HepG2 (cell line): ENCODE data around the gene ARHGAP25. TPM values are rescaled to one million over a fixed set of nuclear protein-coding genes. Genes with fewer than 3 reads are reported as not detected.

Experiments used
- CTCF ChIP-seq: sonication (generic); formaldehyde crosslinking; IDR thresholded peaks from 2 replicates; pipeline ENCODE4 v1.5.0; 2020; ENCODE audit warnings: mild to moderate bottlenecking, missing genetic modification reagents, moderate library complexity
- EZH2 ChIP-seq: conservative IDR thresholded peaks from 2 replicates; pipeline ENCODE4 v1.6.1; 2012; ENCODE audit warnings: mild to moderate bottlenecking, low read depth, low read length, moderate library complexity
- FOXA3 ChIP-seq: IDR thresholded peaks from 2 replicates; pipeline ENCODE4 v1.6.1; 2016; ENCODE audit warnings: missing genetic modification reagents, missing compliant biosample characterization
- FUBP1 ChIP-seq: sonication (generic); formaldehyde crosslinking; IDR thresholded peaks from 2 replicates; pipeline ENCODE4 v1.5.1; 2020; ENCODE audit warnings: missing genetic modification reagents, mild to moderate bottlenecking, borderline replicate concordance
- KDM4B ChIP-seq: sonication (generic); formaldehyde crosslinking; IDR thresholded peaks from 2 replicates; pipeline ENCODE4 v1.4.0; 2020; ENCODE audit warnings: missing genetic modification reagents
- KLF6 ChIP-seq: IDR thresholded peaks from 2 replicates; pipeline ENCODE4 v1.8.0; 2016; ENCODE audit warnings: missing biosample characterization, missing genetic modification reagents
- MAF1 ChIP-seq: sonication (generic); formaldehyde crosslinking; IDR thresholded peaks from 2 replicates; pipeline ENCODE4 v1.5.0; 2020; ENCODE audit warnings: missing genetic modification reagents, borderline replicate concordance
- MEF2D ChIP-seq: sonication (generic); formaldehyde crosslinking; IDR thresholded peaks from 2 replicates; pipeline ENCODE4 v1.5.1; 2020; ENCODE audit warnings: mild to moderate bottlenecking, missing genetic modification reagents
- MTA1 ChIP-seq: sonication (generic); formaldehyde crosslinking; IDR thresholded peaks from 2 replicates; pipeline ENCODE4 v1.4.0; 2020; ENCODE audit warnings: missing genetic modification reagents, mild to moderate bottlenecking, borderline replicate concordance
- PRDM15 ChIP-seq: sonication (generic); formaldehyde crosslinking; IDR thresholded peaks from 2 replicates; pipeline ENCODE4 v1.4.0; 2020; ENCODE audit warnings: missing genetic modification reagents
- PRPF4 ChIP-seq: fragments of 200-400 bp; formaldehyde crosslinking; IDR thresholded peaks from 2 replicates; pipeline ENCODE4 v1.6.1; 2016; ENCODE audit warnings: low read length, low read depth; ENCODE audit not compliant: poor library complexity, severe bottlenecking
- RXRA ChIP-seq: sonication (generic); formaldehyde crosslinking; IDR thresholded peaks from 2 replicates; pipeline ENCODE4 v1.5.1; 2020; ENCODE audit warnings: missing genetic modification reagents
- SOX6 ChIP-seq, 2 experiments: fragments of 450-650 bp in 1 of 2; sonication (generic) in 1 of 2; formaldehyde crosslinking in 1 of 2; IDR thresholded peaks; 2 replicates each; pipeline versions ENCODE4 v1.4.0 to v1.6.1; 2017 to 2020; ENCODE audit warnings: antibody characterized with exemption in 1 of 2, mild to moderate bottlenecking in 1 of 2, missing genetic modification reagents in 1 of 2
- ZNF331 ChIP-seq: sonication (generic); formaldehyde crosslinking; IDR thresholded peaks from 2 replicates; pipeline ENCODE4 v1.4.0; 2020; ENCODE audit warnings: missing genetic modification reagents
- polyA plus RNA-seq, 8 experiments: library from polyadenylated mRNA; depleted of rRNA in 3 of 8; stranded (reverse) in 7 of 8; unstranded in 1 of 8; fragments of >200 nt; fragmentation: Illumina TruSeq in 4 of 8; extraction: Trizol in 4 of 8; gene quantifications; 2 replicates each; pipeline versions ENCODE4 v1.2.1 to v1.2.3, GENCODE V29; 2011 to 2016; ENCODE audit warnings: low read depth in 4 of 8, missing spikeins in 1 of 8, mixed read lengths in 1 of 8; ENCODE audit not compliant: insufficient read depth in 1 of 8
- total RNA-seq, 5 experiments: library from RNA; depleted of rRNA; stranded (reverse); fragments of >200 nt; fragmentation: Illumina TruSeq; extraction: Trizol; gene quantifications; 2 replicates each; pipeline ENCODE4 v1.2.3, GENCODE V29; 2016; ENCODE audit warnings: low read depth in 1 of 5
- TF ChIP-seq, protein P1 (sequence below), 2 experiments: IDR thresholded peaks; 2 replicates each; pipeline ENCODE4 v1.6.1; 2011 to 2012; ENCODE audit warnings: low read length in 2 of 2, borderline replicate concordance in 1 of 2, low read depth in 1 of 2, mild to moderate bottlenecking in 1 of 2, moderate library complexity in 1 of 2
- TF ChIP-seq, protein P2 (sequence below): sonication (generic); formaldehyde crosslinking; IDR thresholded peaks from 2 replicates; pipeline ENCODE4 v1.9.0; 2021; ENCODE audit warnings: missing genetic modification reagents, mild to moderate bottlenecking, borderline replicate concordance
- TF ChIP-seq, protein P3 (sequence below): IDR thresholded peaks from 2 replicates; pipeline ENCODE4 v1.6.1; 2016; ENCODE audit warnings: low read depth, borderline replicate concordance

Gene ARHGAP25
- total and polyA plus RNA-seq, 2 of the 13 experiments (the other 11 are each of a cell fraction or from before 2014, with no cell fraction given), result not detected

DNA sequence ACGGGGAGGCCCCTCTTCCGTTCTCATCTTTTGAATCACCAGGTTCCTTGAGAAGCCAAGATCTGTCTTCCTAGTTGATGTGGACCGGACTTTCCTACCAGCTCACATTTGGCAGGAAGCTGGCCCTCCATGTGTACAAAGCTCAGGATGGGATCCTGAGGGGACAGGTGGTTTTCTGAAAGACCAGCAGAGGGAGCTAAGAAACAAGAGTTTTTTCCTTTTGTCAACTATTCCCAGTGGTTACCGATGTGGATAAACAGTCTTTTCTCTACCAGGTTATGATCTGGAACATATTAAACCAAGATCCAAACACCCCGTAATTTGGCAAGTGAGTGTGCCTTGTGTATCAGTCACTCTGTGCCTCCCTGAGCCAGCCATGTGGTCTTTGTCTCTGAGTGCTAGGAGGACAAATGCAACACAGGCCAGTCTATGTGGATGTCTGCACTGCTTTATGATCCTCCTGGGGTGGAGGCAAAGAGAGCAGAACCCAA lies 25.1 kb upstream of the ARHGAP25 start (continued):
- peak; percentile 84 for TF ChIP-seq FOXA3 (CRISPR knock-in tag)
- TF ChIP-seq, protein P1, sequence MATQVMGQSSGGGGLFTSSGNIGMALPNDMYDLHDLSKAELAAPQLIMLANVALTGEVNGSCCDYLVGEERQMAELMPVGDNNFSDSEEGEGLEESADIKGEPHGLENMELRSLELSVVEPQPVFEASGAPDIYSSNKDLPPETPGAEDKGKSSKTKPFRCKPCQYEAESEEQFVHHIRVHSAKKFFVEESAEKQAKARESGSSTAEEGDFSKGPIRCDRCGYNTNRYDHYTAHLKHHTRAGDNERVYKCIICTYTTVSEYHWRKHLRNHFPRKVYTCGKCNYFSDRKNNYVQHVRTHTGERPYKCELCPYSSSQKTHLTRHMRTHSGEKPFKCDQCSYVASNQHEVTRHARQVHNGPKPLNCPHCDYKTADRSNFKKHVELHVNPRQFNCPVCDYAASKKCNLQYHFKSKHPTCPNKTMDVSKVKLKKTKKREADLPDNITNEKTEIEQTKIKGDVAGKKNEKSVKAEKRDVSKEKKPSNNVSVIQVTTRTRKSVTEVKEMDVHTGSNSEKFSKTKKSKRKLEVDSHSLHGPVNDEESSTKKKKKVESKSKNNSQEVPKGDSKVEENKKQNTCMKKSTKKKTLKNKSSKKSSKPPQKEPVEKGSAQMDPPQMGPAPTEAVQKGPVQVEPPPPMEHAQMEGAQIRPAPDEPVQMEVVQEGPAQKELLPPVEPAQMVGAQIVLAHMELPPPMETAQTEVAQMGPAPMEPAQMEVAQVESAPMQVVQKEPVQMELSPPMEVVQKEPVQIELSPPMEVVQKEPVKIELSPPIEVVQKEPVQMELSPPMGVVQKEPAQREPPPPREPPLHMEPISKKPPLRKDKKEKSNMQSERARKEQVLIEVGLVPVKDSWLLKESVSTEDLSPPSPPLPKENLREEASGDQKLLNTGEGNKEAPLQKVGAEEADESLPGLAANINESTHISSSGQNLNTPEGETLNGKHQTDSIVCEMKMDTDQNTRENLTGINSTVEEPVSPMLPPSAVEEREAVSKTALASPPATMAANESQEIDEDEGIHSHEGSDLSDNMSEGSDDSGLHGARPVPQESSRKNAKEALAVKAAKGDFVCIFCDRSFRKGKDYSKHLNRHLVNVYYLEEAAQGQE (IDR thresholded peaks at IDR 0.05; ENCODE audit: borderline replicate concordance in 1 of 2, low read depth in 1 of 2, low read length in 2 of 2), result no peak
- no peak for TF ChIP-seq RXRA
- TF ChIP-seq CTCF (CRISPR knock-in tag), result peak; percentile 77
- TF ChIP-seq PRDM15 (CRISPR knock-in tag), result no peak
- no peak for TF ChIP-seq EZH2
- TF ChIP-seq MEF2D, result no peak
- no peak for TF ChIP-seq KLF6 (CRISPR knock-in tag)
- no peak for TF ChIP-seq MTA1
- TF ChIP-seq, protein P2, sequence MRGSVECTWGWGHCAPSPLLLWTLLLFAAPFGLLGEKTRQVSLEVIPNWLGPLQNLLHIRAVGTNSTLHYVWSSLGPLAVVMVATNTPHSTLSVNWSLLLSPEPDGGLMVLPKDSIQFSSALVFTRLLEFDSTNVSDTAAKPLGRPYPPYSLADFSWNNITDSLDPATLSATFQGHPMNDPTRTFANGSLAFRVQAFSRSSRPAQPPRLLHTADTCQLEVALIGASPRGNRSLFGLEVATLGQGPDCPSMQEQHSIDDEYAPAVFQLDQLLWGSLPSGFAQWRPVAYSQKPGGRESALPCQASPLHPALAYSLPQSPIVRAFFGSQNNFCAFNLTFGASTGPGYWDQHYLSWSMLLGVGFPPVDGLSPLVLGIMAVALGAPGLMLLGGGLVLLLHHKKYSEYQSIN (CRISPR knock-in tag), result no peak
- TF ChIP-seq, protein P3, sequence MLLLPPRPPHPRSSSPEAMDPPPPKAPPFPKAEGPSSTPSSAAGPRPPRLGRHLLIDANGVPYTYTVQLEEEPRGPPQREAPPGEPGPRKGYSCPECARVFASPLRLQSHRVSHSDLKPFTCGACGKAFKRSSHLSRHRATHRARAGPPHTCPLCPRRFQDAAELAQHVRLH (CRISPR knock-in tag), result no peak
- TF ChIP-seq SOX6 (IDR thresholded peaks at IDR 0.05), result no peak
- TF ChIP-seq SOX6 (CRISPR knock-in tag; IDR thresholded peaks at IDR 0.05), result no peak
- TF ChIP-seq KDM4B (CRISPR knock-in tag), result no peak
- no peak for TF ChIP-seq ZNF331 (CRISPR knock-in tag)
- no peak for TF ChIP-seq MAF1
- TF ChIP-seq PRPF4, result no peak
- no peak for TF ChIP-seq FUBP1 (CRISPR knock-in tag)
